Testis (tissue), 5 donors: ENCODE measurements around the gene POF1B. TPM values are rescaled to one million over a fixed set of nuclear protein-coding genes. Genes with fewer than 3 reads are reported as not detected.

Source experiments
- DNase-seq: peaks from one replicate; pipeline ENCODE4 v3.0.0-alpha.2; 2019
- H3K27ac ChIP-seq, 2 donors: fragments of 200-600 bp; sonication (generic); one replicate each; pipeline ENCODE4 v1.5.1; 2019
- H3K27me3 ChIP-seq: fragments of 200-600 bp; sonication (generic); one replicate; pipeline ENCODE4 v1.5.1; 2019
- H3K36me3 ChIP-seq: fragments of 200-600 bp; sonication (generic); one replicate; pipeline ENCODE4 v1.5.1; 2017; ENCODE audit warnings: low read depth; ENCODE audit errors: missing control alignments
- H3K4me1 ChIP-seq: fragments of 200-600 bp; sonication (generic); one replicate; pipeline ENCODE4 v1.5.1; 2019
- H3K4me3 ChIP-seq, 2 donors: fragments of 200-600 bp; sonication (generic); one replicate each; pipeline ENCODE4 v1.5.1; 2017 to 2019
- H3K9me3 ChIP-seq: fragments of 200-600 bp; sonication (generic); one replicate; pipeline ENCODE4 v1.5.1; 2017
- CTCF ChIP-seq, 3 experiments: fragments of 450-650 bp in 2 of 3; fragments of 200-600 bp in 1 of 3; sonication (generic) in 1 of 3; IDR thresholded peaks; one replicate each; pipeline ENCODE4 v1.5.1; 2016 to 2019; ENCODE audit warnings: antibody characterized with exemption in 3 of 3, mild to moderate bottlenecking in 2 of 3, moderate library complexity in 1 of 3
- POLR2A ChIP-seq: fragments of 450-650 bp; IDR thresholded peaks from one replicate; pipeline ENCODE4 v1.6.1; 2017; ENCODE audit warnings: antibody characterized with exemption, mild to moderate bottlenecking, moderate library complexity
- WGBS, 2 donors: methylation state at CpG; one replicate each; pipeline ENCODE4 v1.1.5; 2018; 5-methylcytosine and 5-hydroxymethylcytosine counted together
- intact Hi-C: fragments of 100-400 bp; cut with DNase I; formaldehyde crosslinking; loops from one replicate; pipeline ENCODE4 v1.15.1; 2023; ENCODE audit warnings: low total_unique reads
- long read RNA-seq, 2 donors: transcript quantifications; one replicate each; lab custom pipeline, GENCODE V29; 2026
- polyA plus RNA-seq: library from polyadenylated mRNA; stranded (reverse); fragments of 350-450 nt; fragmentation: Illumina TruSeq; extraction: RNeasy Lipid Tissue Mini Kit (QIAGEN cat#74804); gene quantifications from one replicate; pipeline ENCODE4 v1.2.3, GENCODE V29; 2014; ENCODE audit warnings: low read depth, low replicate concordance; ENCODE audit not compliant: insufficient read depth
- total RNA-seq, 2 donors: library from RNA; depleted of rRNA; stranded (reverse); fragments of >200 nt; gene quantifications; one replicate each; pipeline ENCODE4 v1.2.3, GENCODE V29; 2016

The POF1B gene
- total RNA-seq (under 1 TPM; 0.25 to 0.31 TPM), polyA plus RNA-seq (0.36 TPM)
- long read RNA-seq, donor 1: 0 reads
- long read RNA-seq, donor 2: 0 reads

GRCh38 chrX:85379174-85379907, at the start of gene POF1B:
Gene POF1B (minus strand): TSS chrX:85379665. CDS start chrX:85379454, 211 bp downstream.
- TF ChIP-seq POLR2A (no peak), CTCF (IDR thresholded peaks at IDR 0.05) (no peak)
- 53 to 56% methylated on average over 2 to 12 of the region's 12 CpGs for WGBS, 2 donors
- no peaks in the 10 kb centered on the region for H3K4me1 ChIP-seq
- no peaks in the 10 kb centered on the region for H3K9me3 ChIP-seq
- no peak for DNase-seq
- no peaks in the 10 kb centered on the region for H3K27me3 ChIP-seq
- H3K4me3 ChIP-seq: no peak within 1 kb of the TSS
- no peaks in the 10 kb centered on the region for H3K36me3 ChIP-seq
- intact Hi-C loops: no loop called here
- H3K27ac ChIP-seq: no peak within 1 kb of the TSS

- Histone ChIP-seq H3K36me3 (no peaks in the 10 kb centered on the region), H3K4me1 (no peaks in the 10 kb centered on the region), H3K4me3 (no peak overlapping the region), H3K27me3 (no peaks in the 10 kb centered on the region), H3K9me3 (no peaks in the 10 kb centered on the region), H3K27ac (no peak overlapping the region)
- intact Hi-C loops: no loop called here
- no peak for DNase-seq
- TF ChIP-seq CTCF (IDR thresholded peaks at IDR 0.05) (no peak), POLR2A (no peak)
- WGBS, 2 donors: 60 to 83% methylated on average over 1 of the region's 1 CpG
These were observed 49.6 kb upstream of the POF1B start for GRCh38 chrX:85429066-85429465.

GRCh38 chrX:85419293-85419692, 39.8 kb upstream of the POF1B start:
- Histone ChIP-seq H3K4me3 (no peak overlapping the region), H3K4me1 (no peaks in the 10 kb centered on the region), H3K36me3 (no peaks in the 10 kb centered on the region), H3K9me3 (no peaks in the 10 kb centered on the region), H3K27ac (no peak overlapping the region), H3K27me3 (no peaks in the 10 kb centered on the region)
- intact Hi-C loops: no loop called here
- no peak for TF ChIP-seq CTCF (IDR thresholded peaks at IDR 0.05)
- TF ChIP-seq POLR2A: no peak
- no peak for DNase-seq

GRCh38 chrX:85391878-85392238, 12.4 kb upstream of the POF1B start:
- Histone ChIP-seq H3K36me3 (no peaks in the 10 kb centered on the region), H3K27ac (no peak overlapping the region), H3K4me1 (no peaks in the 10 kb centered on the region), H3K4me3 (no peak overlapping the region), H3K9me3 (no peaks in the 10 kb centered on the region), H3K27me3 (no peaks in the 10 kb centered on the region)
- no peak for TF ChIP-seq POLR2A
- TF ChIP-seq CTCF (IDR thresholded peaks at IDR 0.05): no peak
- intact Hi-C loops: no loop called here
- no peak for DNase-seq
- 84 to 100% methylated on average over 2 of the region's 2 CpGs for WGBS, 2 donors
